ENCODE data around the gene PLTP.
"Not testable (repeated sequence)": the region's sequence is repeated elsewhere in the genome, so short reads cannot be mapped to it uniquely, and the experiment has no call there.

PLTP gene

DNA sequence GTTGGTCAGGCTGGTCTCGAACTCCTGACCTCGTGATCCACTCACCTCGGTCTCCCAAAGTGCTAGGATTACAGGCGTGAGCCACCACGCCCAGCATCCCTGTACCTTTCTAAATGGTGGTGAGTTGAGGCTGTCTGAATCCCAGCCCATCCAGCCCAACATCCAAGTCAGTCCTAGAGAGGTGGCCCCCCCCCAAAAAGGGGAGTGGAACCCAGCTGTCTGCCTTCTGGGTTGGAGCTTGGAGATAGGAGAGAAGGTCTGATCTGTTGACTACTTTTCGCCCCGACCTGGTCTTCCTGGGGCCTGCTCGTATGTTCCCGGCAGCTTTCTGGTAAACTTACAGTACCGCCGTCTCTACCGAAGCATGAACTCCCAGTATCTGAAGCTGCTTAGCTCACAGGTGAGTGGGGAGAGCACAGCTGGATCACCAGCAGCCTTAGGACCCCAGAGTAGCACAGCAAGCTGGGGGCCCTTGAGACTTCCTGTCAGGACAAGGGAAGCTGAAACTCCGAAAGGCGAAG is 15.3 kb downstream of the PLTP start:
- DNase-seq = no peak

DNA sequence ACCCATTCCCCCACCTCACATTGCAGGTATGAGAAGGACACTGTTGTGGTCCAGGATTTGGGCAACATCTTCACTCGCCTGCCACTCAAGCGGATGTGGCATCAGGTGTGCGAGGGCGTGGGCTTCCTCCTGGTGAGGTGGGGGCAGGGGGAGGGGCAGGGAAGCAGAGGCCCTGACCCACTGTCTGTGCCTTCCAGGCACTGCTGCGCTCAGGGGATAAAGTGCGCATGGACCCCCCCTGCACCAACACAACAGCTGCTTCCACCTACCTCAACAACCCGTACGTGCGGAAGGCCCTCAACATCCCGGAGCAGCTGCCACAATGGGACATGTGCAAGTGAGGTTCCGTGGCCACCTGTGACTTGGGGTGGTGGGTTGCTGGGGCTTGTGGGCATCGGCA is 17.2 kb downstream of the PLTP start:
- no peak for DNase-seq

DNA sequence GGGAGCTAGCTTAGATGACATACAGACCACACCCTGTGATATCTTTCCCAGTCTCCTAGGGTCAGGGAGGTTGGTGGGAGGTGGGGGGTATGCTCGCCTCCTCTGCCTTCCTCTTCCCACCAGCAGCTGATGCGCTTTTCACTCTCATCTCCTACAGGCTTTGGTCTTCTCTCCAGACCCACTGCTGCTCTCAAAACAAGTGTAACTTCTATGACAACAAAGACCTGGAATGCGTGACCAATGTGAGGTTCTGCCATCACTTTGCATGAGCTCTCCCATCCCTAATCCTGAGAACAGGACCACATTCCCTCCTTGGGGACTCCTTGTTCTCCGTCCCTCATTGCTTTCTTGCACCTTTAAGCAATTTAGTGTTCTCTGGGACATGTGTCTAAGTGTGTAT is 18.1 kb downstream of the PLTP start:
- DNase-seq = no peak

DNA sequence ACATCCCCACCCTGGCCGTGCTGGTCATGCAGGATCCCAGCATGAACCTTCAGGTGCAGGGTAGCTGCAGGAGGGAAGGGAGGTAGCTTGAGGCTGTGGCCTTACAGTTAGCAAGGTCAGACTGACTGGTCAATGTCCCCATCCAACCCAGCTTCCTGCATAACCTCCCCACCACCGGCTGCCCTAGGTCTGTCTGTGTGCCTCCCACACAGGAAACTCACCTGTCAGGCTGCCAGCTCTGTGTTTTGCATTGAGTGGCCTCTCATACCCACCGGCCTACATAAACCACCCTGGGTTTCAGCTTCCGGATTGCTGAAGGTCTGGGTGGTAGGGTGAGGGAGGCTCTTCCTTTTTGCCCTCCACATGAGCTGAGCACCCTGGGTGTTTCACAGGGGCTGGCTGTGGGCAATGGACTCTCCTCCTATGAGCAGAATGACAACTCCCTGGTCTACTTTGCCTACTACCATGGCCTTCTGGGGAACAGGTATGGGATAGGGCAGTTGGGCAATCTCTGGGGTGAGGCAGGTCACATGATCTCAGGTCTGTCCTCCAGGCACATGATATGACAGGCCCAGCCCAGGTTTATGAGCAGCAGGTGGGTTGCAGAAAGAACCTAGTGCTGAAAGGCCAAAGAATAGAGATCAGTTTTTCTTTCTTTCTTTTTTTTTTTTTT is 19.0 kb downstream of the PLTP start:
- DNase-seq = no peak

DNA sequence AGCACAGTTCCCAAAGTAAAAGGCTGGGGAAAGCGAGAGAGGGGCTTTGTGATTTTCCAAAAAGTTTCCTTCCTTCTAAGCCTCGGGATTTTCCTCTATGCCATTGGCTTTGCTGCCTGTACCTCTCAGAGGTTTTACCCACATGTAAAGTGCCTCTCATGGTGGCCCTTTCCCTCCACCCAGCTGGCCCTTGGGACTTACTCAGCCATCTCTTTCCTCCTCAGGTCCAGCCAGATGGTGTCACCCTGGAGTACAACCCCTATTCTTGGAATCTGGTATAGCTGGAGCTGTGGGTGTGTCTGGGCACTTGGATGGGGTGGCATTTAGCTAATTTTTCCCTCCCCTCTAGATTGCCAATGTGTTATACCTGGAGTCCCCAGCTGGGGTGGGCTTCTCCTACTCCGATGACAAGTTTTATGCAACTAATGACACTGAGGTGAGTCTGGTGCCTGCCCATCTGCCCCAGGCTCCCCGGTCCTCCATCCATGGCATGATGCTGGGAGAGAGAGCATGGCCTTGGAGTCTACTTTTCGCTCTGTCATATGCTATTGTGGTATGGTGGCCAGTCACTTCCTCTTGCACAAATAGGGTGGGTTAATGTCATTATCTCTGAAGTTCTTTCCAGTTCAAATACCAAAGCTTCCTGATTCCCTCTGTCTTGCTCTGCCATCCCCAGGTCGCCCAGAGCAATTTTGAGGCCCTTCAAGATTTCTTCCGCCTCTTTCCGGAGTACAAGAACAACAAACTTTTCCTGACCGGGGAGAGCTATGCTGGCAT is 19.7 kb downstream of the PLTP start:
- DNase-seq = peak; percentile 51

DNA sequence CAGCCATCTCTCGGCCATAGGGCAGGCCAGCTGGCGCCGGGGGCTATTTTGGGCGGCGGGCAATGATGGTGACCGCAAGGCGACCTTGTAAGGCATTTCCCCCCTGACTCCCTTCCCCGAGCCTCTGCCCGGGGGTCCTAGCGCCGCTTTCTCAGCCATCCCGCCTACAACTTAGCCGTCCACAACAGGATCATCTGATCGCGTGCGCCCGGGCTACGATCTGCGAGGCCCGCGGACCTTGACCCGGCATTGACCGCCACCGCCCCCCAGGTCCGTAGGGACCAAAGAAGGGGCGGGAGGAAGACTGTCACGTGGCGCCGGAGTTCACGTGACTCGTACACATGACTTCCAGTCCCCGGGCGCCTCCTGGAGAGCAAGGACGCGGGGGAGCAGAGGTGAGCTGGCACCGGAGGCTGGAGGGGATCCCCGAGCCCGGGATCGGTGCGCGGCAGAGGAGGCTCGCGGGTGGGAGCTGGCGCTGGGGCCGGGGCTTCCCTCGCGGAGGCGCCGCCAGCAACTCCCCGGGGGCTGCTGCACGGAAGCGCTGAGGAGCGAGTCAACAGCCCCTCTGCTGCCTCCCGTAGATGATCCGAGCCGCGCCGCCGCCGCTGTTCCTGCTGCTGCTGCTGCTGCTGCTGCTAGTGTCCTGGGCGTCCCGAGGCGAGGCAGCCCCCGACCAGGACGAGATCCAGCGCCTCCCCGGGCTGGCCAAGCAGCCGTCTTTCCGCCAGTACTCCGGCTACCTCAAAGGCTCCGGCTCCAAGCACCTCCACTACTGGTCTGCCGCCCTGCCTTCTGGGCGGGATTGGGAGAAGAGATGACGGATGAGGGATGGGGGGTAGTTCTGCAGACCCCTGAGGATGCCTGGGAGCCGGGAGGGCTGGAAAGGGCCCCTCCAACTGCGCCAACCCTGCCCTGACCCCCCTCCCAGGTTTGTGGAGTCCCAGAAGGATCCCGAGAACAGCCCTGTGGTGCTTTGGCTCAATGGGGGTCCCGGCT is 20.7 kb downstream of the PLTP start, which contains the start of the genes CTSA and NEURL2:
TSS of gene CTSA (plus strand) at position 351 of the 999 bp plus-strand sequence. CDS start at position 585, 234 bp downstream.
TSS of gene NEURL2 (minus strand) at position 224 of the 999 bp plus-strand sequence. CDS start at position 7, 217 bp downstream.
- DNase-seq = peak; percentile 90

DNA sequence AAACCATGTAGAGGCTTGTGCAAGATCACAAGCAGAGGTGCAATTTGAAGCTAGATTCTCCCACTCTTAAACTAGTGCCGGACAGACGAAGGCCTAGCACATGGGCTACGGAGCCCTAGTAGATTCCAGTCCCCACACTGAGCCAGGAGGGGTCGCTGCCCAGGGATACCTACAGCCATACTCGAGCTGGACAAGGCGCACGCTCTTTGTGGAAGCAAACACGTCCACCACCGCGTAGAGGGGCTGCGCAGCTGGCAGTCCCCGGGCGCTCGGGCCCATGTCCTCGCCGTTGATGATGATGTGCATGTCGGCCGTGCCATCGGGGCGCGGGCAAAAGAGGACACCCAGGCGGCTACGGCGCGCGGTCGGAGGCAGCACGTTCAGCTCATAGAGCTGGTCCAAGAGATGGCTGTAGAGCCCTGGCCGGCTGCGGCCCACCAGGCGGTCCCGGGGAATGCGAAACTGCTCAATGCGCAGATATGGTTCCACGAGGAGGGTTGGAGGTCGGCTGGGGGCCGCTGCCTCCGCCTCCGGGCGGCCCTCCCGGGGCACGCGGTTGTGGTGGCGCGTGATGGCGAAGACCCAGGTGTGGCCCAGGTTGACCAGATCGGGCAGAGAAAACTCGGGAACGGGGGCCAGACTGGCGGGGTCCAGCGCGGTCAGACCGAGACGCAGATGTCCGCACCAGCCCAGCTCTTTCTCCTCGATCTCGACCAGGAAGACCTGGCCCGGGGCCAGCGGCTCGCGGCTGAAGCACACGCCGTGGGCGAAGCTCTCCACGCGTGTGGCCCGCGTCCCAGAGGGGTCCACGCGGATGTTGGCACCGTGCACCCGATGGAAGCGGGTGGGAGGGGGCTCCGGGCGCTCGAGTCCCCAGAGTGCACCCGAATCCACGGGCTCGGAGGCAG is 21.6 kb downstream of the PLTP start:
- peak; percentile 84 for DNase-seq

DNA sequence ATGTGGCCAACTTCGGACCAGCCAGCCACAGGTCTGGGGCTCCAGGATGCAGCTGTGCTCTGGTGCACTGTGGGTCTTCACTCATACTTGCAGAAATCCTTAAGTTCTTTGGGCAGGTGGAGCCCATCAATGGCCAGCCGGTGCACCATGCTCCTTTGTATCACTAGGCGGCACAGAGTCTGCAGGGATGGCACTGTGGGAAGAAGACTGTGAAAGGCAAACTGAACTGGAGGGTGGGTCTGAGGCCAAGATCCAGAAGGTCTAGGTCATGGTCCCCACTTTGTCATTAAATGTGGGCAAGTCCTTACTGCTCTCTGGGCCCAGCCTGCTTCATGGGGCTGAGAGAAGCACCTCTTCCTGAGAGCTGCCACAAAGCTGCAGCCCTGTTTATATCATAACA is 23.3 kb downstream of the PLTP start:
- DNase-seq = no peak

DNA sequence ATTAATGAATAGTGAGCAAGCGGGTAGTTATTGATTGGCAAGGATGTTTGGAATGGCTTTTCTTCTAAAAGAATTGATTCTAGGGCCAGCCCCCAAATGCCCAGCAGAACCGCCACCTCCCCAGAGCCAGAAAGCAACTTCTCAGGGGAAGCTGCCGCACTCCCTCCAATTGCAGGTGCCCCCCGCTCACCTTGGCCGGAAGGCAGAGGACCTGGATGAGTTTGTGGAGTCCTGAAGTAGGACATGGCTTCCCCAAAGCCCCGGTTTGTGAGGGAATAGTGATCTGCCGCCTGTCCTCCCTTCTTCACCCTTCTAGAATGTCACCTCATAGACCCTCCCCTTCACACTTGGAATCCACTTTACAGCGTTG is 24.6 kb downstream of the PLTP start, which contains the start of gene SPATA25:
TSS of gene SPATA25 (minus strand) at position 277 of the 370 bp plus-strand sequence. CDS start at position 245, 32 bp downstream.
- DNase-seq = no peak

DNA sequence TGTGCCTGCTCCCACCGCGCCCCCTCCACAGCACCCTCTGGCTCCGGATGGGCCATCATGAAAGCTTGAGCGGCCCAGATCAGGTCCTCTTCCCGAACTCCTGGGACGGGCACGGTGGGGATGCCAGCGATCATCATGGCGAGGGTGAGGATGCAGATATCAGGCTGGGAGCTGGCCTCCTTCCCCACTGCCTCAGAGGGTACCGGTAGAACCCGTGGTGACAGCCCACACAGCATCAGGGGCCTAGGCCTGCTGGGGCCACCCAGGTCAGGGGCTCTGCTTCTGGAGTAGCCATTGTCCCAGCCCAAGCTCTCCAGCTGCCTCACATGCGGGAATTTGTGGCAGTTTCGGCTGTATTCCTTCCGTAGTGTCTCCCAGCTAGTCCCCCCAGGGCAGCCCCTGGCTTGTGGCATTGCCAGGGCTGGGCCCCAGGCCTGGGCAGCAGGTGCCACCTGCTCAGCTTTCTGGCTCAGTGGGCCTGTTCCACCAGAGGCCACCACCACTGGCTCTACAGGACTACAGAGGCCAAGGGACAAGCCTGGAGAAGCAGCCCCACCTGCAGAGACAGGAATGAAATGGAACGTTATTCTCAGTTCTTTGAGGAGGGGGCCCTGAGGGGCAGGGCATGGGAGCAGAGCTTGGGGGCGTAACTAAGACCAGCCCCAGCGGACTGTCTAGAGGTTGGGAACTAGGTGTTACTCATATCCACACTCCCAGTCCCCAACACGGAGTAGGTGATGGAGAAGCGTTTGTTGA is 25.2 kb downstream of the PLTP start:
- DNase-seq = no peak

DNA sequence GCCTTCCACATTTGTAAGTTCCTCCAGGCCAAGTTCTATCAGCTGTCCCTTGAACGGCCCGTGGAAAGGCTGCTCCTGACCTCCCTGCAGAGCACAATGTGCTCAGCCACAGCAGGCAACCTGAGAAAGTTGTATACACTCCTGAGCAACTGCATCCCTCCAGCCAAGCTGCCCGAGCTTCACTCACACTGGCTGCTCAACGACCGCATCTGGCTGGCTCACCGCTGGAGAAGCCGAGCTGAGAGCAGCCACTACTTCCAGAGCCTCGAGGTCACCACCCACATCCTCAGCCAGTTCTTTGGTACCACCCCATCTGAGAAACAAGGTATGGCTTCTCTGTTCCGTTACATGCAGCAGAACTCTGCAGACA is 28.9 kb downstream of the PLTP start:
- no peak for DNase-seq

DNA sequence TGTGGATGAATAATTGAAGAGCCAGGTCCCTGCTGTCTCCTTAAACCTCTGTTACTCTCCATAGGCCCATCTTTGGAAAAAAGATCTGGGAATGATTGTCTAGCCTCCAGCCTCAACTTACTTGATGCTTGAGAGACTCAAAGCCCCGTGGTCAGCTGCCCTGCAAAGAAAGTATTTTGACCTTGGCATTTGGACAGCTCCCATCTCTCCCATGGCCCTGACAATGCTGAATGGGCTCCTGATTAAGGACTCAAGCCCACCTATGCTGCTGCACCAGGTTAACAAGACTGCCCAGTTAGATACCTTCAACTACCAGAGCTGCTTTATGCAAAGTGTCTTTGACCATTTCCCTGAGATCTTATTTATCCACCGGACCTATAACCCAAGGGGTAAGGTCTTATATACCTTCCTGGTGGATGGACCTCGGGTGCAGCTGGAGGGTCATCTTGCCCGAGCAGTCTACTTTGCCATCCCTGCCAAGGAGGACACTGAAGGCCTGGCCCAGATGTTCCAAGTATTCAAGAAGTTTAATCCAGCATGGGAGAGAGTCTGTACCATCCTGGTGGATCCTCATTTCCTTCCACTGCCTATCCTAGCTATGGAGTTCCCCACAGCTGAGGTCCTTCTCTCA is 29.4 kb downstream of the PLTP start:
- DNase-seq = no peak

DNA sequence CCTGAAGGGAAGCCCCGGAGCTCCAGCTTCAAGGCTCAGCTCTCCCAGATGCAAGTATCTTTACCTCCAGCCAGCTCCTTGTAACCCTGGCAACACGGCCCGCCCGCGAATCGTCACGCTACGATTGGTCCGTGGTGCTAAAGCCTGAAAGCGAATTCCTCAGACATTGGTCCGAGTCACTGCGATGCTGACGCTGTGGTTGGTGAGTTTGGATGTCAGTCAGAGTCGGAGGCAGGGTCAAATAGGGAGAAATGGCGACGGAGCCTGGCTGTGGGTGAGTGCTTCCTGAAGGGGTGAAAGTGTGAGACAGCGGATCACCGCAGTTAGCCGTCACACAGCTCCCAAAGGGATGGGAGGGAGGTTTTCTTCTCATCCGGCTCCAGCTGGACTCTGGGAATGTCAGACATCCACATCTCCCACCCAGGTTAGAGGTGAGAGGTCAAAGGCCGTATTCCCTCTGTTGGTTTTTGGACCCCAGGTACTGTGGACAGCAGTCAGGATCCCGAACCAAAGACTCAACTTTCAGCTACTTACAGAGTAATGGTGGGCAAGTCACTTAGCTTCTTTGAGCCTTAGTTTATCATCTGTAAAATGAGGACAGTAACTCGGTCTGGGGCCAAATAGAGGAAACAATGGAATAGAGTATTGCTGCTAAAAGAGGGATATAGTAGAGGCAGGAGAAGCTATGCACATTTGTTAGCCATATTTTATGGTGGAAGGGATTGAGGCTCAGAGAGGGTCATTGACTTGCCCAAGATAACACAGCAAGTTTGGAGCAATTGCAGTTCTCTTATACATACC is 30.8 kb downstream of the PLTP start, which contains the start of gene ZSWIM1:
TSS of gene ZSWIM1 (plus strand) at position 240 of the 801 bp plus-strand sequence. CDS start 1,366 bp downstream, outside the sequence.
- peak; percentile 99 for DNase-seq

DNA sequence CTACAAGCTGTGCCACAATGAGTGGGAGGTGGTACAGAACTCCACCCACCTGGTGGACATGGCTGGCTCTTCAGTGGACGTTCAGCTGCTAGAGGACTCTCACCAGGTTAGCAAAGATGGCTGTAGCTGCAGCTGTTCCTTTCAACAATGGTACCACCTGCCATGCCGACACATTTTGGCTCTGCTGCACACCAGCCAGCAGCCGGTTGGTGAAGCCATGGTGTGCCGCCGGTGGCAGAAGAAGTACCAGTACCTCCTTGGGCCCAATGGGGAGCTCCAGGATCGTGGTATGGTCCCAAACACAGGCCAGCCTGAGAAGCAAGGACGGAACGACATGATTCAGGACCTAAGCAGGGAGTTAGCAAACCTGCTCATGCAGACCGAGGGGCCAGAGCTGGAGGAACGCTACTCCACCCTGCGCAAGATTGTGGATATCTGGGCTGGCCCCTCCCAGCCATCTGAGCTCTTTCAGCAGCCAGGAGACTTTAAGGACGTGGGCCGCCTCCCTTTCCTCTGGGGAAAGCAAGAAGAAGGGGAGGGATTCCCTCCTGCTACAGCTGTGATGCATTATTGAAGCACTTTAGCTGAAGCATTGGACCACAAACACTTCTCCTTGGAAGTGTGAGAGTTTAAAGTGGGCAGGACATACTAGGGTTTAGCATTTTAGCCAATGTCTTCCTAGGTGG is 33.7 kb downstream of the PLTP start:
- DNase-seq = peak; percentile 80

DNA sequence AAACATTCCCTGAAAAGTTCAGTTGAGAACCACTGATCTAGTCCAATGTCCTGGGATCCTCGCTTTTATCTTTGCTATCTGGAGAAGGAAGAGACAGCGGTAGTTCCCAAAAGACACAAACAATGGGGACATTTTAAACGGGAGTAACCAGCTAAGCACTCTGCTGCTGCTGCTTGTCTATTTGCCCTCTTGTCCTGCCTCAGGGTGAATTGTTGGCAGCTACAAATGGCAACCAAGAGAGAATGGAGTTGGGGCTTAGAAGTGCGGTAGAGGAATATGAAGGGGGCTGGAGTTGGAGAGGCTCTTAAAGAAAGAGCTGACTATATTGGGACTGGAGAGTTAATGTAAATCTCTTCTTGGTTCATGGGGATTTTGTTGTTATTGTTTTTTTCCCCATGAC is 37.4 kb downstream of the PLTP start:
- no peak for DNase-seq

DNA sequence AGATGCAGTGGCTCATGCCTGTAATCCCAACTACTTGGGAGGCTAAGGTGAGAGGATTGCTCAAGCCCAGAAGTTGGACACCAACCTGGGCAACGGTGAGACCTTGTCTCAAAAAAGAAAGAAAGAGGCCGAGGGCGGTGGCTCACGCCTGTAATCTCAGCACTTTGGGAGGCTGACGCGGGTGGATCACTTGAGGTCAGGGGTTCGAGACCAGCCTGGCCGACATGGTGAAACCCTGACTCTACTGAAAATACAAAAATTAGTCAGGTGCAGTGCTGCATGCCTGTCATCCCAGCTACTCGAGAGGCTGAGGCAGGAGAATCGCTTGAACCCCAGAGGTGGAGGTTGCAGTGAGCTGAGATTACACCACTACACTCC is 37.9 kb downstream of the PLTP start:
- DNase-seq = not testable (repeated sequence)

DNA sequence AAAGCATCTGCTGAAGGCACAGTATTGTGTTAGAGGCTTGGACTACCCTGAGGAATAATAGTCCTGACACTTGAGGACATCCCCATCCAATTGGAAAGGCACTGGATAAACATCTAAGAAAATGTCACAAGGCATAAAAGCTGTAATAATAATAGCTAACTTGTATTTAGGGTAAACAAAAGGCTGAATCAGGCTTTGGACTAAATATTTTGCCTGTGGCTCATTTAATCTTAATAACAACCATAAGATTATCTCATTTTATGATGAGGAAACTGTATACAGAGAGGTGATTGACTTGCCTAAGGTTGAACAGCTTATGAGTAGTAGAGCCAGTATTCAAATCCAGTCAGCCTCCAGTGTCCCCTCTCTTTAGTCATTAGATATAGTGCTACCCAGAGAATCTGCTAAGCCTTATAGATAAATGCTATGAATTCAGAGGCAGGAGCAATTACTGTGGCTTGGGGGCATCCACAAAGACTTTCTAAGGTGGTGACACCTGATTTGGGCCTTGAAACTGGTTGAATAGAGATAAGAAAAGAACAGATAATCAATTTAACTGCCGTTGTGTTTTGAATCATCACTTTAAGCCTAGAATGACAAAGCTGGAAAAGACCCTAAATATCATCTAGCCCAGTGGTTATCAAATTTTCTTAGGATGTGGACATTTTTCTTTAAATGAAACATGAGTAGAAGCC is 38.4 kb downstream of the PLTP start:
- peak; percentile 61 for DNase-seq

DNA sequence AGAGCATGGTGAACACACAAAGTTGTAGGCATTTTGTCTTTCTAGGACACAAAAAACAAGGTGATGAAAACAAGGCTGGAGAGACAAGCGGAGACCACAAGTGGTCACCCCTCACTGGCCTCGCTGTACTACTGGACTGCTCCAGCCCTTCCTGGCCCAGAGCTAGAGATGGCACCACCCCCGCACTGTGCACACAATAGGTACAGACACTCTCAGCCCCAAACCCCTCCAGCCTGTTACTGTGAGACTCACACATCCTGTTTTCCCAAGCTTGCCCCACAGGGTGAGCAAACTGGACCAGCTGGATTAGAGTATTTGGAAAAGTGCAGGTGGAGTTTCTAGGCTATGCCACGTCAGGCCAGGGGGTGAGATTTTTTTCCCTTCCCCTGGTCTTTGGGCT is 39.3 kb downstream of the PLTP start:
- no peak for DNase-seq
